H1 (cell line): ENCODE results near the gene SOX10. TPM values are rescaled to one million over a fixed set of nuclear protein-coding genes. Genes with fewer than 3 reads are reported as not detected.

ENCODE experiments used
- EGR1 ChIP-seq: IDR thresholded peaks from 2 replicates; pipeline ENCODE4 v1.6.1; 2011; ENCODE audit warnings: low read depth, low read length, borderline replicate concordance
- MAFK ChIP-seq: IDR thresholded peaks from 2 replicates; pipeline ENCODE4 v1.6.1; 2012; ENCODE audit warnings: low read depth, mild to moderate bottlenecking, improper control_type of control experiment, low read length
- SUZ12 ChIP-seq: fragments of 200-600 bp; sonication (generic); IDR thresholded peaks from 2 replicates; pipeline ENCODE4 v1.6.1; 2012; ENCODE audit warnings: mild to moderate bottlenecking, inconsistent platforms, low read length, moderate library complexity, mixed read lengths
- polyA plus RNA-seq, 7 experiments: library from polyadenylated mRNA; depleted of rRNA in 3 of 7; stranded (reverse) in 5 of 7; unstranded in 2 of 7; fragments of >200 nt in 5 of 7; fragments of 200-250 nt in 2 of 7; gene quantifications; 1 replicate in 5 of 7; 2 replicates in 1 of 7; 4 replicates in 1 of 7; pipeline versions ENCODE4 v1.2.1 to v1.2.3, GENCODE V29; 2011 to 2013; ENCODE audit warnings: missing spikeins in 2 of 7, mixed read lengths in 2 of 7
- total RNA-seq: library from RNA; stranded (reverse); fragmentation: NEBNext Ultra II Directional; extraction: Animal tissue kit (Norgen Biotek cat#: 25700); gene quantifications from 2 replicates; pipeline ENCODE4 v1.2.1, GENCODE V29; 2021

The SOX10 gene
- total and polyA plus RNA-seq, 2 of the 8 experiments (the other 6 are each of a cell fraction or from before 2014, with no cell fraction given) = 2.7 TPM

DNA sequence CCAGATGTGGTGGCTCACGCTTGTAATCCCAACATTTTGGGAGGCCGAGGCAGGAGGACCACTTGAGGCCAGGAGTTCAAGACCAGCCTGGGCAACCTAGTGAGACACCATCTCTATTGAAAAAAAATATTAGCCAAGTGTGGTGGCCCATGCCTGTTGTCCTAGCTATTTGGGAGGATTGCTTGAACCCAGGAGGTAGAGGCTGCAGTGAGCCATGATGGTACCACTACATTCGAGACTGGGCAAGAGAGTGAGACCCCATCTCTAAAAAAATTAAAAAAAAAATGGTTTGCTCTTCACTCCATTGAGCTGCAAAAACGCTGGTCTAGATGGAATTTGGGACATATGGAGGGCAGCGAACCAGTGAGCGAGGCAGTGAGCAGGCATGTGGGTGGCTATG, 21.6 kb upstream of the SOX10 start (continued):
- TF ChIP-seq EGR1 (no peak), SUZ12 (no peak), MAFK (no peak)
